HG02588 (cell line): Measurements from ENCODE around the gene ATXN7L3B.

Experiments used
- ATAC-seq: cut with Tn5 transposase; IDR thresholded peaks from one replicate; pipeline ENCODE4 v1.9.1; 2021; ENCODE audit warnings: mild to moderate bottlenecking, moderate library complexity; ENCODE audit not compliant: unreplicated experiment

Gene ATXN7L3B

GRCh38 chr12:74547249-74547648 is 9.6 kb downstream of the ATXN7L3B start:
- no peak for ATAC-seq

GRCh38 chr12:74551291-74551690 is 13.7 kb downstream of the ATXN7L3B start:
- ATAC-seq, result no peak

- no peak for ATAC-seq
Observed at GRCh38 chr12:74552201-74552600, 14.6 kb downstream of the ATXN7L3B start.

- ATAC-seq, result no peak
Observed at GRCh38 chr12:74559728-74560127, 22.1 kb downstream of the ATXN7L3B start.

GRCh38 chr12:74563927-74564326 is 26.3 kb downstream of the ATXN7L3B start:
- ATAC-seq, result no peak

GRCh38 chr12:74578486-74578885 is 40.9 kb downstream of the ATXN7L3B start:
- ATAC-seq, result no peak

GRCh38 chr12:74579446-74579845 is 41.8 kb downstream of the ATXN7L3B start:
- ATAC-seq, result no peak

- ATAC-seq, result no peak
Observed at GRCh38 chr12:74579981-74580380, 42.3 kb downstream of the ATXN7L3B start.

- ATAC-seq, result no peak
Observed at GRCh38 chr12:74581439-74581838, 43.8 kb downstream of the ATXN7L3B start.

- ATAC-seq, result no peak
Observed at GRCh38 chr12:74584483-74585062, 46.9 kb downstream of the ATXN7L3B start.

GRCh38 chr12:74586251-74586650 is 48.6 kb downstream of the ATXN7L3B start:
- no peak for ATAC-seq
